SU-DHL-6 (cell line): Measurements from ENCODE around the gene ZNF804B.

Source experiments
- CTCF ChIP-seq: fragments of 200-600 bp; sonication (generic); IDR thresholded peaks from one replicate; pipeline ENCODE4 v1.5.1; 2017; ENCODE audit warnings: antibody characterized with exemption, mild to moderate bottlenecking, low read length, moderate library complexity; ENCODE audit not compliant: insufficient read depth, poor library complexity, severe bottlenecking
- EZH2phosphoT487 ChIP-seq: fragments of 200-600 bp; sonication (generic), shearing (Covaris generic); conservative IDR thresholded peaks from 2 replicates; pipeline ENCODE4 v1.6.1; 2018; ENCODE audit warnings: mild to moderate bottlenecking, antibody characterized with exemption, low read length, moderate library complexity, mixed read lengths

- TF ChIP-seq CTCF (no peak), EZH2phosphoT487 (no peak)
Observed at GRCh38 chr7:88885131-88885530, 125.6 kb downstream of the ZNF804B start.
